Endothelial cell of umbilical vein (primary cell): ENCODE data around the gene CCL7.

ENCODE experiments used
- CTCF ChIP-seq, 2 donors: IDR thresholded peaks; 1 replicate in 1 of 2; 2 replicates in 1 of 2; pipeline ENCODE4 v1.5.1; 2011; ENCODE audit warnings: low read length in 2 of 2, mild to moderate bottlenecking in 2 of 2, moderate library complexity in 2 of 2, control low read depth in 1 of 2, inconsistent platforms in 1 of 2, low read depth in 1 of 2; ENCODE audit not compliant: insufficient read depth in 1 of 2; ENCODE audit errors: extremely low read depth in 1 of 2
- POLR2A ChIP-seq: IDR thresholded peaks from 2 replicates; pipeline ENCODE4 v1.6.1; 2012; ENCODE audit warnings: low read depth, mild to moderate bottlenecking, control low read depth, low read length

GRCh38 chr17:34253139-34253525 is 16.9 kb upstream of the CCL7 start:
- no peak for TF ChIP-seq POLR2A
- no peak for TF ChIP-seq CTCF (IDR thresholded peaks at IDR 0.05; ENCODE audit: extremely low read depth in 1 of 2, insufficient read depth in 1 of 2, low read depth in 1 of 2, low read length in 2 of 2)
